K562 treated with DMSO at 1 percent for 4 hours (cell line): ENCODE measurements around the gene TSHZ1. TPM values are rescaled to one million over a fixed set of nuclear protein-coding genes. Genes with fewer than 3 reads are reported as not detected.

Source experiments
- total RNA-seq: library from RNA; unstranded; fragments of 300-600 nt; gene quantifications from 2 replicates; pipeline ENCODE4 v1.2.3, GENCODE V29; 2022; ENCODE audit not compliant: insufficient read depth

The TSHZ1 gene, protein sequence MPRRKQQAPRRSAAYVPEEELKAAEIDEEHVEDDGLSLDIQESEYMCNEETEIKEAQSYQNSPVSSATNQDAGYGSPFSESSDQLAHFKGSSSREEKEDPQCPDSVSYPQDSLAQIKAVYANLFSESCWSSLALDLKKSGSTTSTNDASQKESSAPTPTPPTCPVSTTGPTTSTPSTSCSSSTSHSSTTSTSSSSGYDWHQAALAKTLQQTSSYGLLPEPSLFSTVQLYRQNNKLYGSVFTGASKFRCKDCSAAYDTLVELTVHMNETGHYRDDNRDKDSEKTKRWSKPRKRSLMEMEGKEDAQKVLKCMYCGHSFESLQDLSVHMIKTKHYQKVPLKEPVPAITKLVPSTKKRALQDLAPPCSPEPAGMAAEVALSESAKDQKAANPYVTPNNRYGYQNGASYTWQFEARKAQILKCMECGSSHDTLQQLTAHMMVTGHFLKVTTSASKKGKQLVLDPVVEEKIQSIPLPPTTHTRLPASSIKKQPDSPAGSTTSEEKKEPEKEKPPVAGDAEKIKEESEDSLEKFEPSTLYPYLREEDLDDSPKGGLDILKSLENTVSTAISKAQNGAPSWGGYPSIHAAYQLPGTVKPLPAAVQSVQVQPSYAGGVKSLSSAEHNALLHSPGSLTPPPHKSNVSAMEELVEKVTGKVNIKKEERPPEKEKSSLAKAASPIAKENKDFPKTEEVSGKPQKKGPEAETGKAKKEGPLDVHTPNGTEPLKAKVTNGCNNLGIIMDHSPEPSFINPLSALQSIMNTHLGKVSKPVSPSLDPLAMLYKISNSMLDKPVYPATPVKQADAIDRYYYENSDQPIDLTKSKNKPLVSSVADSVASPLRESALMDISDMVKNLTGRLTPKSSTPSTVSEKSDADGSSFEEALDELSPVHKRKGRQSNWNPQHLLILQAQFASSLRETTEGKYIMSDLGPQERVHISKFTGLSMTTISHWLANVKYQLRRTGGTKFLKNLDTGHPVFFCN (N-terminal part only)
- total RNA-seq, result 4.6 and 7.3 TPM in 2 replicates

DNA sequence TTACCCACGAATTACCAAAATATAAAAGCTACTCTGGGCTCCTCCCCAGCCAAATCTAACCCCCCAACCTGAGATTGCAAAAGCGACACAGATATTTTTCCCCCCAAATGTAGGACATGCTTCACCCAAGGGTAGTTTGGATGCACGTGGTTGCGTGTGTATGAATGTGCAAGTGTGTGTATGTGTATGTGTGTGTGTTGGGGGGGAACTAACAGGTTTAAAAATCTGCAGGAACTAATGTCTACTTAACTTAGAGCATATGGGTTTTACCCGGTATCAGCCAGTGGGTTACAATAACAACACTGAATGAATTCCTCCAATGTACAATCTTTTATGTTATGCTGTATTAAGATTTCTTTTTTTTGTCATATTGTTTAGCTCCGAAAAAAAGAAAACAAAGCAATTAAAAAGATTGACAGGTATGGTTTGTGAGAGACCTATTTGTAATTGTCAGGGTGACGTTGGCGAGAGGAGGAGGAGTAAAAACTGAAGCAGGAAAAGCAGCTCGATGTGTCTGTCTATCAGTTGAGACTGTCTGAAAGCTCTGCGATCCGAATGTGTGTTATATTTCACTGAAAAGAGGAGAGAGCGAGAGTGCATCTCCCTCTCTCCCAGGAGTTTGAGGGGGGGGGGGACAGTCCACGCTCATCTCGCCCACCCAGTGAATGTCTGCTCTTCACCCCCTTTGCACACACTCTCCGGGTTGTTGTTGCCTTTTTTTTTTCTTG lies at the start of gene TSHZ1:
Gene TSHZ1 (plus strand): TSS at position 524 of the 728 bp plus-strand sequence. CDS start 1,080 bp downstream, outside the sequence.

DNA sequence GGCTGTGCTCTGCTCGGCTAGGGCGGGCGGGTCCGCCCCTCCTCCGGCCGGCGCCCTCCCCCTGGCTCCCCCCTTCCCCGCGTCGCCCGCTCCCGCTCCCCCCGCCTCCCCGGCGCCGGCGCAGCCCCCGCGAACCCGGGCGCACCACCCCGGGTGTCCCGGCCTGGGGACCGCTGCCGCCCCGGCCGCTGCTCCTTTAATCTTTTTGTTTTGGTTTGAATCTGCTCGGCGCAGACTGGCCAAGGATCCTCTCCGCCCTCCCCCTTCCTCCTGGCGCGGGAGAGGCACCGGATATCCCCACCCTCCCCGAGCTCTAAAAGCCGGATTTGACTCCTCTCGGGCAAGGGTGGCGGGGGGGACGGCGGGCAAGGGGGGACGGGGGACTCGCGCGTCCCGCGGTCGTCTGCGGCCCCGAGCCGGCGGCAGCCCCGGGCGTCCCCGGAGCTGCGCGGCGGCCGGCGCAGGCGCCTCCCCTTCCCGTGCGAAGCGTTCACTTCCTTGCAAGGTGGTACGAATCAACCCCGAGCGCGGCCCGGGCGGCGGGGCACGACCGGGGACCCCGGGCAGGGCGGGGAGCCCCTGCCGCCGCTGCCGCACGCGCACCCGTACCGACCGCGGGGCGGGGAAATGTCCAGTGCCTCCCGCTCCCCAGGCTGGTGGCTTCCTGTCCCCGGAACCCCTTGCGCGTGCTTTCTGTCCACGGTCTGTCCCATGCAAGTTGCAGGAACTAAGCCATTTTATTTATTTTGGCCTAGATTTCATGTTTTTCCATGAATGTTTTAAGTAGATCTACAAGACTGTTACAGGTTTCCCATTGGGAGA lies 1.3 kb upstream of the TSHZ1 start, which contains the start of gene PTGR3:
Gene PTGR3 (minus strand): TSS at position 11 of the 822 bp plus-strand sequence. CDS start 81 bp downstream, outside the sequence.

Other genes with a start within 250 kb of the TSHZ1 start
- gene PTGR3, start 1.7 kb upstream of the TSHZ1 start, total RNA-seq, result 11.8 and 18.2 TPM in 2 replicates
- not detected in 2 replicates for gene SMIM21, start 216.9 kb downstream of the TSHZ1 start, total RNA-seq